ENCODE measurements around the gene MEGF6.

MEGF6 gene

DNA sequence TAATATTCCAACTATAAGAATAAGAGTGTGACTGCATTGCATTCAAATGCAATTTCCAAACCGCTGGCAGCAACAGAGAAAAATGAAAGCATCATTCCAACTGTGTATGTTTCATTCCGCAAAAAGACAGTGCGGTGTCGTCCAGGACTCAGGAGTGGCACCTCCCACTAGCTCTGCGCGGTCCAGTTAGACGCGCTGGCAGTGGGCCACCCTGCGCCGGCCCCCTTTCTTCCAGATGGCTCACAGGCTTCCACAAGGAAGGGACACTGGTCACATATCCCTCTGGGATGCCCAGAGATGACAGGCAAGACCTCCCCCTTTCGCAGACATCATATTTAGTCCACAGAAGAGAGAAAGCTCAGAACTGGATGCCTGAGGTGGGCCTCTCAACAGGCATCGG lies 26.7 kb upstream of the MEGF6 start:
- no peaks in the 10 kb centered on the region for H3K4me1 Mint-ChIP-seq (ENCODE audit: low read depth)
- H3K9me3 Mint-ChIP-seq, result no peaks in the 10 kb centered on the region
- H3K27ac Mint-ChIP-seq, result no peak overlapping the region
- intact Hi-C loops (cut with micrococcal nuclease), result no loop called here
- no peaks in the 10 kb centered on the region for H3K27me3 Mint-ChIP-seq
- no peak overlapping the region for H3K4me3 Mint-ChIP-seq
- H3K36me3 Mint-ChIP-seq (ENCODE audit: low read depth), result peaks cover 100% of the 10 kb centered on the region

DNA sequence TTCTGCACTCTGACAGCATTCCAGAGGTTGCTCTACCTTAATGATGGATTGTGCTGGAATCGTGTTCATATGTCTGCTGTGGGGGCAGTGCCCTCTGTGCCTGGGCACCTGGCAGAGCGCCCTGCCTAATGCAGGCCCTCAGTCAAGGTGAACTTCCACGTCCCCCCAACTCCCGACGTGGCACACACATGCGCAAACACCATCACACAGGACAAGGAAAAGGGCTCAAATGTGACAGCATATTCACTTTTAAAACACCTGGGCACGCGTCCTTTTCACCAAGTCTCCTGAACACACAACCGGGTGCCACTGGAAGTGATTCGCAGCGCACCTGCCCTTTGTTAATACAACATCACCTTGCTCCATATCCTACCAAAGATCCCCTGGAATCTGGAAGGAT lies 25.2 kb upstream of the MEGF6 start:
- Mint-ChIP-seq H3K27ac (no peak overlapping the region), H3K27me3 (no peaks in the 10 kb centered on the region), H3K36me3 (ENCODE audit: low read depth) (peaks cover 100% of the 10 kb centered on the region), H3K4me3 (no peak overlapping the region), H3K4me1 (ENCODE audit: low read depth) (no peaks in the 10 kb centered on the region), H3K9me3 (no peaks in the 10 kb centered on the region)
- intact Hi-C loops (cut with micrococcal nuclease), result no loop called here

- Mint-ChIP-seq H3K27me3 (no peaks in the 10 kb centered on the region), H3K36me3 (ENCODE audit: low read depth) (peaks cover 100% of the 10 kb centered on the region), H3K9me3 (no peaks in the 10 kb centered on the region), H3K4me3 (no peak overlapping the region), H3K4me1 (ENCODE audit: low read depth) (peaks cover 1% of the 10 kb centered on the region), H3K27ac (no peak overlapping the region)
- intact Hi-C loops (cut with micrococcal nuclease), result no loop called here
Measured at GRCh38 chr1:3636080-3636479, 24.8 kb upstream of the MEGF6 start.

GRCh38 chr1:3634059-3634800 lies 22.9 kb upstream of the MEGF6 start:
- no peaks in the 10 kb centered on the region for H3K9me3 Mint-ChIP-seq
- H3K4me1 Mint-ChIP-seq (ENCODE audit: low read depth), result peaks cover 19% of the 10 kb centered on the region
- intact Hi-C loops (cut with micrococcal nuclease), result no loop called here
- no peaks in the 10 kb centered on the region for H3K27me3 Mint-ChIP-seq
- H3K4me3 Mint-ChIP-seq, result no peak overlapping the region
- H3K27ac Mint-ChIP-seq, result no peak overlapping the region
- H3K36me3 Mint-ChIP-seq (ENCODE audit: low read depth), result peaks cover 100% of the 10 kb centered on the region

- H3K4me1 Mint-ChIP-seq (ENCODE audit: low read depth), result peaks cover 19% of the 10 kb centered on the region
- H3K9me3 Mint-ChIP-seq, result no peaks in the 10 kb centered on the region
- H3K27me3 Mint-ChIP-seq, result no peaks in the 10 kb centered on the region
- peaks cover 100% of the 10 kb centered on the region for H3K36me3 Mint-ChIP-seq (ENCODE audit: low read depth)
- no peak overlapping the region for H3K27ac Mint-ChIP-seq
- no peak overlapping the region for H3K4me3 Mint-ChIP-seq
- intact Hi-C loops (cut with micrococcal nuclease), result no loop called here
Measured at GRCh38 chr1:3633344-3634058, 22.2 kb upstream of the MEGF6 start.

DNA sequence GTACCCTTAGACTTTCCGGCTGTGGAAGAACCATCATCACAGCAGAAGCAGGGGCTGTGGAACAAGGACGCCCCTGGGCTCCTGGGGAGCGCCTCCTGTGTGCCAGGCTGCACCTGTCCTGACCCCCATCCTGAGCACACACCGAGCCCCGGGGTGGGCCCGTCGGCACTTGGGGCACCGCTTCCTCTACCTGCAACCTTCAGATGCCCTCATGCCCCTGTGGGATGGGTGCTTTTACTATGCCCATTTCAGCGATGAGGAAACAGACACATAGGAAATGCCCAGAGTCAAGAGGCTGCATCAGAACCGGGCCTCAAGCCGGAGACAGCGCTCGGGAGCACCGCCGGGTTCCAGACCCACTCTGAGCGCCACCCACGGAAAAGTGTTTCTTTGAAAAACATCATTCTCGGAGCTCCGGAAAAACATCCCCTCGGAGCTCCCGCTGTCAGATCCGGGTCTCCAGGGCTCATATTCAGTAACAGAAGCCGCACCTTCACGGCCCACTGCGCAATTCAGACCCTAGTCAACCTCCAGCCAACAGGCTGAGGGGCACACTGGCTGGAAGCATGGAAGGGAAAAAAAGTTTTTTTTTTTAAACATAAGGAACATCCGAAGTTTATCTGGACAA lies 21.5 kb upstream of the MEGF6 start:
- H3K9me3 Mint-ChIP-seq, result no peaks in the 10 kb centered on the region
- no peak overlapping the region for H3K27ac Mint-ChIP-seq
- H3K4me3 Mint-ChIP-seq, result no peak overlapping the region
- H3K27me3 Mint-ChIP-seq, result no peaks in the 10 kb centered on the region
- intact Hi-C loops (cut with micrococcal nuclease), result no loop called here
- peaks cover 19% of the 10 kb centered on the region for H3K4me1 Mint-ChIP-seq (ENCODE audit: low read depth)
- H3K36me3 Mint-ChIP-seq (ENCODE audit: low read depth), result peaks cover 100% of the 10 kb centered on the region

- peaks cover 100% of the 10 kb centered on the region for H3K36me3 Mint-ChIP-seq (ENCODE audit: low read depth)
- intact Hi-C loops (cut with micrococcal nuclease), result no loop called here
Measured at GRCh38 chr1:3632298-3632697, 21.0 kb upstream of the MEGF6 start.

DNA sequence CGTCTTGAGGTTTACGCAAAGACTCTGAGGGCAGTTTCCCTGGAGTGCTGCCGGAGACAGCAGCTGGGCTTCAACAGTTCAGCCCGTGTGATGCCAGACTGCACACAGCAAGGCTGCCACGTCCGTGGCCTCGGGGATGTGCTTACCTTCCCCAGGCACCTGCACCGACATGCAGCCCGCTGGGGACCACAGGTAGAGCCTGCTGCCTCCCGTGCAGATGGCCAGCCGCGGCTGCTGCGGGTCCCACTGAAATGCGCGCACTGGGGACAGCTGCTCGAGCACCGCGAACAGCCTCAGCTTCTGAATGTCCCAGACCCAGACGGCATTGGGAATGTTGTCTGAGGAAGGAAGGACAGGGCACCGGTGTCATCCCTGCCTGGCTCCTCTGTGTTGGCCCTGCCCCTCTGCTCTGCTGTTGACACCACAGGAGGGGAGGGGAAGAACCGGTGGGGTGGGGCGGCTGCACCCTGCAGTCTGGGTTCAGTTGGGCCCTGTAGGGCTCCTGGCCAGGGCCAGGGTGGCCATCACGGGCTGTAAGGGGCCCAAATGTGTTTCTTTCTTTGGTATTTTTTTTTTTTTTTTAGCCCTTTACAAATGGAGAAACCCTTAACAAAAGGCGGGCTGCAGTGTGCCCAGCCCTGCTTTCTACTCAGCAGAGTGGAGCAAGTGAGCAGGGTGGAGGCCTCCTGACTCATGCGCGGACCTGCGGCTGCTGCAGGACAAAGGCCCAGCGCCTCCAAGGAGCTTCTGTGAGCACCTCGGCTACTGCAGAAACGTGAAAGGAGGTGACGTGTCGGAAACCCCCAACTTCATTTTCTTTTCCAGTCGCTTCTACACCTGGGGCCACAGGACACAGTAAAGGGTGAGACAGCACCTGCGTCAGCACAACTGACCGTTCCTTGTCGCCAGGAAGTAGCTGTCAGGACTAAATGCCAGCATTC lies 20.3 kb upstream of the MEGF6 start:
- H3K4me3 Mint-ChIP-seq, result no peak overlapping the region
- H3K27me3 Mint-ChIP-seq, result no peaks in the 10 kb centered on the region
- H3K36me3 Mint-ChIP-seq (ENCODE audit: low read depth), result peaks cover 95% of the 10 kb centered on the region
- H3K4me1 Mint-ChIP-seq (ENCODE audit: low read depth), result peaks cover 19% of the 10 kb centered on the region
- intact Hi-C loops (cut with micrococcal nuclease), result no loop called here
- H3K9me3 Mint-ChIP-seq, result no peaks in the 10 kb centered on the region
- peak overlapping the region; percentile 75 for H3K27ac Mint-ChIP-seq

More at GRCh38 chr1:3632298-3632697, 21.0 kb upstream of the MEGF6 start:
- H3K27ac Mint-ChIP-seq, result no peak overlapping the region
- H3K9me3 Mint-ChIP-seq, result no peaks in the 10 kb centered on the region
- H3K4me1 Mint-ChIP-seq (ENCODE audit: low read depth), result peaks cover 19% of the 10 kb centered on the region
- no peaks in the 10 kb centered on the region for H3K27me3 Mint-ChIP-seq
- no peak overlapping the region for H3K4me3 Mint-ChIP-seq

DNA sequence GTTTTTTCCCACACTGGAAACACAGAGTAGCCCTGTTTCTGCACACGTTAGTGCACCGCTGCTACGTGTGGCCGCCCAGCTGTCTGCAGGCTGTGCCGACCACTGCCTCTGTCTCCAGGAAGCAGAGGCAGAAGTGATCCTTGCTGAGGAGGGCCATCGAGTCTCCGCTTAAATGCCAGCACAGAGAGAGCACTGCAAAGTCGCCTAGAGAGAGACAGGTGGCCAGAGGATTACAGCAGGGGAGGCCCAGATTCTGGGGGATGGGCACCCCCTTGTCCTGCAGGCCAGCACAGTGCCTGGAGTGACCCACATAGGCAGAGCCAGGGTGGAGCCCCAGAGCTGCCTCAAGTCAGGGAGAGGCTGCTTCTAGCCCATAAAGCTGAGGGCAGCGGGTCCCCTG lies 19.6 kb upstream of the MEGF6 start:
- intact Hi-C loops (cut with micrococcal nuclease), result no loop called here
- Mint-ChIP-seq H3K9me3 (no peaks in the 10 kb centered on the region), H3K27me3 (no peaks in the 10 kb centered on the region), H3K27ac (peak overlapping the region; percentile 75), H3K4me3 (no peak overlapping the region), H3K36me3 (ENCODE audit: low read depth) (peaks cover 94% of the 10 kb centered on the region), H3K4me1 (ENCODE audit: low read depth) (peaks cover 24% of the 10 kb centered on the region)

GRCh38 chr1:3630161-3630611 lies 18.9 kb upstream of the MEGF6 start:
- H3K9me3 Mint-ChIP-seq, result no peaks in the 10 kb centered on the region
- peaks cover 29% of the 10 kb centered on the region for H3K4me1 Mint-ChIP-seq (ENCODE audit: low read depth)
- peaks cover 87% of the 10 kb centered on the region for H3K36me3 Mint-ChIP-seq (ENCODE audit: low read depth)
- intact Hi-C loops (cut with micrococcal nuclease), result no loop called here
- peak overlapping the region; percentile 10 for H3K4me3 Mint-ChIP-seq
- peak overlapping the region; percentile 75 for H3K27ac Mint-ChIP-seq
- no peaks in the 10 kb centered on the region for H3K27me3 Mint-ChIP-seq

DNA sequence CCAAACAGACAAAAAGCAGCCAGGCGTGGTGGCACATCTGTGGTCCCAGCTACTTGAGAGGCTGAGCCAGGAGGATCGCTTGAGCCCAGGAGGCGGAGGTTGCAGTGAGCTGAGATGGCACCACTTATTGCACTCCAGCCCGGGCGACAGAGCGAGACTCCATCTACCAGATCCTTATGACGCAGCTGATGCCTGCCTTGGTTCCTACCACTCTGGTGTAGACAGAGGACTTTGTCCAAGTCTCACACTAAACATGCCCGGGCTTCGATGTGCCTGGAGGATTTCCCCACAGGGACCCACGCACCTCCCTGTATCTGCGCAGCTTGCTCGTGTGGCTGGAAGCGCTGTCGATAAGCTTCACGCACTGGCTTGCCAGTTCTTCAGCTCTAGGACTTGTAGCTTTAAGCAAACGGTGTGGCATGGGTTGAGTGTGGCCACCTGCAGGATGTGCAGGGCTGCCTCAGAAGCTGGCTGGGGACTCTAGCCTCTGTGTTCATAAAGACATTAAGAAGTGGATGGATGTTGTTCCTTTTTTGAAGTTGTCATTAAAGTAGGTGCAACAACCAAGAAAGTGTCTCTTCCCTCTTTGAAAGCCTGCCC lies 18.4 kb upstream of the MEGF6 start:
- intact Hi-C loops (cut with micrococcal nuclease), result no loop called here

GRCh38 chr1:3628445-3628844 lies 17.1 kb upstream of the MEGF6 start:
- intact Hi-C loops (cut with micrococcal nuclease), result no loop called here
- Mint-ChIP-seq H3K36me3 (ENCODE audit: low read depth) (peaks cover 80% of the 10 kb centered on the region), H3K27ac (no peak overlapping the region), H3K27me3 (peaks cover 6% of the 10 kb centered on the region), H3K9me3 (no peaks in the 10 kb centered on the region), H3K4me3 (no peak overlapping the region), H3K4me1 (ENCODE audit: low read depth) (peaks cover 42% of the 10 kb centered on the region)

More for the DNA sequence above, 18.4 kb upstream of the MEGF6 start:
- Mint-ChIP-seq H3K4me3 (no peak overlapping the region), H3K27me3 (no peaks in the 10 kb centered on the region), H3K9me3 (no peaks in the 10 kb centered on the region), H3K27ac (no peak overlapping the region), H3K4me1 (ENCODE audit: low read depth) (peaks cover 30% of the 10 kb centered on the region), H3K36me3 (ENCODE audit: low read depth) (peaks cover 85% of the 10 kb centered on the region)

DNA sequence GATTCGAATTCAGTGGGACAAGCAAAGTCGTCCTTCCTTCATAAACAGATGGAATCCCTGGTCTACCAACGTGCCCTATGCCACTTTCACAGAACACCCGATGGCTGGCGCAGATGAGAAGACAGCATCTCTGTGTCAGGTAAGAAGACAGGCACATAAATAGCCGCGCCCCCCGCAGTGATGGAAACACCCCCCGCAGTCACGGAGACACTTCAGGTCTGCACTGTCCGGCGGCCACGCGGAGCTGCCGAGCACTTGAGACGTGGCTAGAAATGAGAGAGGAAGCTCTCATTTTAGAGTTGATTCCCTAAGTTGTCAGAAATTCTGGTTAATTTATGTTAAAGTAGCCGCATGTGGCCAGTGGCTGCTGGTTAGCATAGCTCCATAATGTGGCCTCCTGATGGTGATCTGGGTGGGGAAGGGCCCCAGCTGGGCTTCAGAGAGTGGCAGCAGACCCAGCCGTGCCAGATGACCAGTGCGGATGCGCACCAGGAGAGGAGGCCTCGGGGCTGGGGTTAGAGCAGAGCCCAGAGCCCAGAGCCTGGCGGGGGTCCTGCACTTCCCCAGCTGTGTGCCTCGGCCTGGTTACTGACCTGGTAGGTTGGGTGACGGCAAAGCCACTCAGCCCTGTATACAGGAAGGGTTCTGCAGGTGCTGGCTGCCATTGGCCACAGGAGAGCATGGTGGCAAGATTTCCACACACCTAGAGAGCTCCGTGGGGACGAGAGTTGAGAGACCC lies 16.4 kb upstream of the MEGF6 start:
- peaks cover 72% of the 10 kb centered on the region for H3K36me3 Mint-ChIP-seq (ENCODE audit: low read depth)
- H3K27ac Mint-ChIP-seq, result no peak overlapping the region
- H3K4me3 Mint-ChIP-seq, result no peak overlapping the region
- H3K9me3 Mint-ChIP-seq, result no peaks in the 10 kb centered on the region
- intact Hi-C loops (cut with micrococcal nuclease), result no loop called here
- peaks cover 6% of the 10 kb centered on the region for H3K27me3 Mint-ChIP-seq
- H3K4me1 Mint-ChIP-seq (ENCODE audit: low read depth), result peaks cover 49% of the 10 kb centered on the region
